HG02973 (cell line): ENCODE measurements around the gene MED17.

Experiments
- ATAC-seq: cut with Tn5 transposase; IDR thresholded peaks from one replicate; pipeline ENCODE4 v1.9.1; 2021; ENCODE audit warnings: moderate library complexity; ENCODE audit not compliant: unreplicated experiment

Gene MED17

DNA sequence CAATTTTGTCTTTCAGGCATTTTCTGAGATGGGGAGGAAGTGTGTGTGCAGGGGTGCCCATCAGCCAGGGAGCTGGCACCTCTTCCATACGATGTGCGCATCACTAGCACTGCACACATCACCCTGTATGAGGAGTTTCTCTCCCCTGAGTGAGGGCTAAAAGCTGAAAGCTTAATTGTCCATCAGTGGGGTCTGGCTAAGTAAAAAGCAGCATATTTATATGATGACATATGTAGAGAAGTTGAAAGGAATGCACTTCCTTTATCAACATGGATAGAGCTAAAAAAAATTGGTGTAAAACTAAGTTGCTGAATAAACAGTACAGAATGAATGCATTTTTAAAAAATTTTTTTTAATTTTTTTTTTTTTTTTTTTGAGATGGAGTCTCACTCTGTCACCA lies 62.3 kb downstream of the MED17 start:
- no peak for ATAC-seq

- ATAC-seq: no peak
Observed at GRCh38 chr11:93849201-93849600, 65.1 kb downstream of the MED17 start.

GRCh38 chr11:93849751-93850593 lies 65.9 kb downstream of the MED17 start:
- ATAC-seq: no peak

- ATAC-seq: no peak
Observed at GRCh38 chr11:93850594-93851018, 66.5 kb downstream of the MED17 start, which contains the start of gene VSTM5. Gene VSTM5 (minus strand): TSS chr11:93850618. CDS start chr11:93850502, 116 bp downstream.

DNA sequence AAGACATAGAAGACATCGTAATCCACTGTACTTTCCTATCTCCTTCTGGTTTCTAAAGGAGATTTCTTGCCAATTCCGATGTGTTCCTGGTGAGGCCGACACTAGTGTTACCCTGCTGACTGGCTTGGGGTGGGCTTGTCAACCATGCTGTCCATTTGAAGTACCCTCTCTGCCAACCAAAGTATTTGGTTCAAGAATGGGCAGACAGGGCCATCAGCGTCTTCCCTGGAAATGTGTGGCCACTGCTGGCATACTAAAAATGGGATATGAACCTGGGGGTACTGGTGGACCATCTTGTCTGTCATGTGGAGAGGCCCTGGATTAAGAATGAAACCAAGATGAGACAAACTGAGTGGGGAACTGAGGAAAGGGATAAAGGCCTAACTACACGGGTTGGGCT lies 68.2 kb downstream of the MED17 start:
- ATAC-seq: no peak

DNA sequence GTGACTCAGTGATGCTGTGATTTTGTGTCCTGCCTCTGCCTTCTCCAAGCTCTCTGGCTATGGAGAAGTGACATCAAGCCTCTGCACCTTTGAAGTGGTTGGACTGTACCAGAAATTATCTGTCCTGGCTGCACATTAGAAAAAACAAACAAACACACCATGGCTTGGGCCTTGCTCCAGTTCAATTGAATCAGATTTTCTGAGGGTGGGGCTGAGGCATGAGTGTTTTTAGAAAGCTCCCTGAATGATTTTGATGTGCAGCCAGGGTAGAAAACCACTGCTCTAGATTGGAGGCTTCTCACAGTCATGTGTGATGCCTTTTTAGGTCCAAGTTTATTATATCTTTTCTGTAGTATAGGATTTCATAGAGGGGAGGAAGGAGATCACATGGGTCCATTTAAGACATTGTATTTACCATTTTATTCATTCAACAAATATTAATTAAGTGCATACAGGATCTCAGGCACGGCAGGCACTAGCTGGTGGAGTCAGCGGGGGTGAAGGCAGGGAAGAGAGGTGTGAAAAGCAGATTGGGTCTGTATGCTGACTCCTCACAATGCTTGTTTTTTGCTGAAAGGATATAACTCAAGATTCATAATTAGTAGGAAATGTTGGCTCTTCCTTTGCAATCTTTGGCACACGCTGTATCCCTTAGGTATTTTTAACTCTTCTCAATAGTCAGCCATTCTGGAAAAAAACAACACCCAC lies 73.5 kb downstream of the MED17 start:
- ATAC-seq: no peak

GRCh38 chr11:93858121-93858775 lies 74.2 kb downstream of the MED17 start:
- ATAC-seq: no peak

- ATAC-seq: no peak
Observed at GRCh38 chr11:93861808-93862207, 77.7 kb downstream of the MED17 start.
